HG03039 (cell line): ENCODE measurements around the gene GPR34.
A peak's percentile ranks its signal among the peaks of the same experiment; 100 is the strongest.

Experiments
- ATAC-seq: cut with Tn5 transposase; IDR thresholded peaks from one replicate; pipeline ENCODE4 v1.9.1; 2021; ENCODE audit warnings: mild to moderate bottlenecking, moderate library complexity; ENCODE audit not compliant: unreplicated experiment

The GPR34 gene

GRCh38 chrX:41730081-41730480, 41.3 kb downstream of the GPR34 start:
- ATAC-seq: no peak

GRCh38 chrX:41732260-41732659, 43.5 kb downstream of the GPR34 start:
- ATAC-seq: no peak

DNA sequence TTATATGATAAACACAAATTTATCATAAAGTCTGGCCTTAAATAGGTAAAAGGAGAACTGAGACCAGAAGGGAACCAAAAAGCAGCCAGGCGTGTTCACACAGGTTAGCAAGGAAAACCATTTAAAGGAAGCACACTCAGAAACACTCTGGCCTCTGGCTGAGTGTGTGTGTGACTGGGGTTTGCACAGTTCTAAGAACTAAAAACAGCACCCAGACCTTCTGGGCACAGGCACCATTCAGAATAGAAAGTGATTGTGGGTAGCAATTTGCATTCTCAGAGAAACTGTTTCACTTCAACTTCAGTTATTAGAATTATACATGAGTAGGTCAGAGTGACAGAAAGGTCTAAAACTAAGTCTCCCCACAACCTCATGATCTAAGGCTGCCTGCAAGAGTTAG, 45.2 kb downstream of the GPR34 start:
- peak; percentile 96 for ATAC-seq

DNA sequence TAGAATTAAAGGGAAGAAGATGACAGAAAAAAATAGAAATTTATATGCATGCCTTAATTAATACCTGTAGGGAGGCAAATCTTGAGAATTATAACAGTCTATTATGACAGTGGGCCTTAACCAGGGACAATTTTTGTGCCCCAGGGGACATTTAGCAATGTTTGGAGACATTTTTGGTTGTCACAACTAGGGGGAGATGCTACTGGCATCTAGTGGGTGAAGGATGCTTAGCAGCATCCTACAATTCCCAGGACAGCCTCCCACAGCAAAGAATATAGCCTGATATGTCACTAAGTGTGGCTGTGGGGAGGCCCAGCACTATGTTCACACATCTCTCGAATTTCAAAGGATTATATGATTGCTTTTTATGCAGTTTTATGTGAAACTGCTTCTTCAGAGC, 45.8 kb downstream of the GPR34 start:
- ATAC-seq: no peak

GRCh38 chrX:41737065-41737464, 48.3 kb downstream of the GPR34 start:
- no peak for ATAC-seq

- no peak for ATAC-seq
These were observed 51.1 kb downstream of the GPR34 start for GRCh38 chrX:41739871-41740270.
